NCI-H226 (cell line): Measurements from ENCODE around the gene SPI1.

Experiments used
- DNase-seq: peaks from one replicate; pipeline ENCODE4 v3.0.0-alpha.2; 2015

SPI1 gene

DNA sequence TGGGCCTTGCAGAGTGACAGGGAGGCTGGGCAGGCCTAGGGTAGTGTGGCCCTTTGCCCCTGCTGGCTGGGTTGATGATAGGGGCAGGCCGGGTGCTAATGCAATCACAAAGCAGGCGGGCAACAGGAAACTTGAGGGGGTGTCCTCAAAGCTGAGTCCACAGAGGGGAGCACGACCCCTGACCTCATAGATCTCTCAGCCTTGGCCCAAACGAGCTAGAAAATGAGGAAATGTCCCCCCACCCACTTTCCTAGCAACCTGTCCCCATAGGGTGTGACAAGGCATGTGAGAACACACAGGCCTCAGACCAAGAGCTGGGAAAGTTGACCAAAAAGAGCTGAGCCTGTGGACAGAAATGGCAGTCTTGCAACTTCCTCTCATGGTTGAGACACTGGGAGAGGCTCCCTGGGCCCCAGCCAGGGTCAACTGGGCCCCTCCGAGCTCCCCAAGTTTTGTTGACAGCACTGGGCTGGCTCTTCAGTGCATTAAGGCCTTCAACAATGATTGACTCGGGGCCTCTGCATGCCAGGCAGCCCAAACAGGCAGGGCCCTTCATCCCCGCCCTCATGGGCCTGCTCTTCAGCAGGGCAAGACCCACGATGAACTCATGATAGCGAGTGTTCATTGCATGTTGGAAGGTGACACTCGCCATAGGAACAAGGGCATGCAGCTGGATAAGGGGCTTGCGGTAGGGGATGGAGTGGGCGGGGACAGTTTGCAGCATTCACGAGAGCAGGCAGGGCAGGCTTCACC, 9.8 kb upstream of the SPI1 start:
- no peak for DNase-seq

DNA sequence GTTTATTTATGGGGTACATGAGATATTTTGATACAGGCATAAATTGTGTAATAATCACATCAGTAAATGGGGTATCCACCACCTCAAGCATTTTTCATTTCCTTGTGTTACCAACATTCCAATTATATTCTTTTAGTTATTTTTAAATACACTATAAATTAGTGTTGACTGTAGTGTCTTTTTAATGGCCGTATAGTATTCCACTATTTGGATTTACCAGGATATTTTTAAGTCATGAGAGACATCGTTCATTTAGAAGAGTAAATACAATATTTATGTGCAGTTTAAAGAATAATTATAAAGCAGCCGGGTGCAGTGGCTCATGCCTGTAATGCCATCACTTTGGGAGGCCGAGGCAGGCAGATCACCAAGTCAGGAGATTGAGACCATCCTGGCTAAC, 6.2 kb upstream of the SPI1 start:
- no peak for DNase-seq

GRCh38 chr11:47383071-47383470, 4.7 kb upstream of the SPI1 start:
- no peak for DNase-seq

- no peak for DNase-seq
Measured at GRCh38 chr11:47380078-47380477, 1.7 kb upstream of the SPI1 start.

DNA sequence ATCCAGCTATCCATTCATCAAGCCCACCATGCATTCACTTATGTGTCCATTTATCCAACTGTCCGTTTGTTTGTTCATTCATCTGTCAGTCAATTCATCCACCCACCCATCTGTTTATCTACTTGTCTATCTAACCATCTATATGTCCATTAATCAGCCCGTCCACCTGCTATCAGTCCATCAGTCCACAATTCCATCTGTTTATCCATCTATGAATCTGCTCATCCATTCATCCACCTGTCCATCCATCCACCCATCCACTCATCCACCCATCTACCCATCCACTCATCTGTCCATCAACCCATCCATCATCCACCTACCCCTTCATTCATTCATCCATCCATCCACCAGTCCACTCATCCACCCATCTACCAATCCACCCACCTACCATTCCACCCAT, 970 bp upstream of the SPI1 start:
- DNase-seq, result no peak

DNA sequence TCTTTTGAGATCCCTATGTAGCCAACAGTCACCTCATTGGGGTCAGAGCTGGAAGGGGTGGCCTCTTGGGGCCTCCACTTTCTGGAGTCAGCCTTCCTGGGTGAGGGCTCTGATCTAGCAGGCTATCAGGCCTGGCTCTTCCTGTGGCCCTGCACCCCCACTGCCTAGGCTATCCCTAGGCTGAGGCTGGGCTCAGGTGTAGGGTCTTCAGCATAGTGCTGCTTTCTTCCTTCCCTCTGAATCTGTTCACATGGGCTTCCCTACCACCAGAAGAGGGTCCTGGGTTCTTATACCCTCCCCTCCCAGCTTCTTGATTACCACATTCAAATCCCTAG, 456 bp upstream of the SPI1 start:
- DNase-seq, result no peak

DNA sequence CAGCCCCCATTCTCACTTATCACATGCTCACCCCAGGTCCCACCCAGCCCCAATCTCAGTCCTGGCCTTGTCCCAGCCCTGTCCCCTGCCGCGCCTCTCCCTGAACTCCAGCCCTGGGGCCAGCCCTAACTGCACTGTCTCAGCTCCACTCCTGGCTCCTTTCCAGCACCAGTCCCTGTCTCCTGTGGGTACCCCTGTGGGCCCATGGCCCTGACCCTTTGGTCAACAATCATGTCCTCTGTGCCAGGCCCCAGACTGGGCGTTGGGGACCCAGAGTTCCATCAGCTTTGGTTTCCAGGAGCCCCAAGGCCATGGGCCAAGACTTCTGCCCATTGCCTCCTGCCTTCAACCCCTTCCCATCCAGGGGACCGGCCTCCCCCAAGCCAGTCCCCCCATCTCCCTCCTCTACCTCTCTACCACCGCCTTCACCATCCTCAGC, 757 bp downstream of the SPI1 start:
- DNase-seq, result no peak

- DNase-seq, result no peak
Measured at GRCh38 chr11:47376525-47377371, 1.6 kb downstream of the SPI1 start.

GRCh38 chr11:47376107-47376524, 2.2 kb downstream of the SPI1 start:
- no peak for DNase-seq

DNA sequence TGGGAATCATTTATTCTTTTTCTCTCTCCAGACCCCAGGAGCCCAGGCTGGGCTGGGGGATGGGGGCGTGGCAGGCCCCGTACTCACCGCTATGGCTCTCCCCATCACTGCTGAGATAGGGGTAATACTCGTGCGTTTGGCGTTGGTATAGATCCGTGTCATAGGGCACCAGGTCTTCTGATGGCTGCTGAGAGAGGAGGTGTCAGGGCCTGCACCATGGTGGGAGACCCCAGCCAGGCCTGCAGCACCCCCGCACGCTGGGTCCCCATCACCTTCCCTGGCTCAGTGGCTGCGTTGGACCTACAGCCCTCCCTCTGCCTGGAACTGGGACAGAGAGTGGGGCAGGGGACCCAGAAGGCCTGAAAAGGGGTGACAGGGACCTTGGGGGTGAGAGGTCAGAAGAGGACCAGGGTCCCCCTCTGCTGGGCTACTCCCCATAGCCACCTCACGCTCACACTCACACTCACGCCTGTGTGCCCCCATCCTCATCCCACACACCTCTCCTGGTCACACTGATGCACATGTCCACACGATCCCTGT, 2.7 kb downstream of the SPI1 start:
- no peak for DNase-seq

- DNase-seq, result no peak
Measured at GRCh38 chr11:47375020-47375419, 3.3 kb downstream of the SPI1 start.

GRCh38 chr11:47374720-47375019, 3.7 kb downstream of the SPI1 start:
- no peak for DNase-seq

GRCh38 chr11:47373876-47374719, 4.2 kb downstream of the SPI1 start:
- peak; percentile 36 for DNase-seq

- no peak for DNase-seq
Measured at GRCh38 chr11:47372422-47372821, 5.9 kb downstream of the SPI1 start.

DNA sequence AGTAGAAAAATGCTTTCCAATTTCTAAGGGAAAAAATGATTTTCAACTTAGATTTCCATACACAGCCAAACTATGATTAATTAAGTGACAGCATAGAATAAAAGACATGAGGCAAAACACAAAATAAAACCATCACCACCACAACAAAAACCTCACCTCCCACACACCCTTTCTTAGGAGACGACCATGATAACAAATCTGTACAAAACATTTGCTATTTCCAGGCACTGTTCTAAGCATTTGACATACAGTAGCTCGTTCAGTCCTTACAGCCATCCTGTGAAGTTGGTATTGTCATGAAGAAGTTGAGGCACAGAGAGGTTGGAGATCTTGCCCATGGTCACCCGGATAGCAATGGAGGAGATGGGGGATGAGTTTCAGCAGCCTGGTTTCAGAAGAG, 8.7 kb downstream of the SPI1 start:
- DNase-seq, result no peak

GRCh38 chr11:47366020-47366490, 12.3 kb downstream of the SPI1 start:
- no peak for DNase-seq

DNA sequence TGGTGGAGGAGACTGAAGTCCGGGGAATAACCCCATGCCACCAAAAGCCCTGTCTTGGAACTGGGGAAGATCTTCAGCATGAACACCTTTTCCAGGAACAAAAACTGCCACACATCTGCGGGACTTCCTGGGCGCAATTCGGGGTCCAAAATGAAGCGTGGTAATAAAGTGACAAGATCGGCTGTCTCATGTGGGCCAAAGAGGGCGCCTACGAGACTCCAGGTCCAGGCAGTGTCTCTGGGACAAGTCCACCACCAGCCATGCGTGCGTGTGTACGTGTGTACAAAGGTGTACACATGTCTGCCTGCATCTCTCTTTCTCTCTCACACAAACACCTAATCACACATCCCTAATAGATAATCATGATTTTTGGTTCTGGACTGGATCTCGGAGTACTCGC, 16.9 kb downstream of the SPI1 start:
- DNase-seq, result no peak

- no peak for DNase-seq
Measured at GRCh38 chr11:47360341-47360740, 18.0 kb downstream of the SPI1 start.

GRCh38 chr11:47359586-47359985, 18.8 kb downstream of the SPI1 start:
- no peak for DNase-seq

GRCh38 chr11:47359162-47359561, 19.2 kb downstream of the SPI1 start:
- DNase-seq, result no peak

- DNase-seq, result no peak
Measured at GRCh38 chr11:47358731-47359051, 19.7 kb downstream of the SPI1 start.

- DNase-seq, result no peak
Measured at GRCh38 chr11:47357985-47358730, 20.2 kb downstream of the SPI1 start.

- no peak for DNase-seq
Measured at GRCh38 chr11:47356998-47357329, 21.4 kb downstream of the SPI1 start.
